HG03097 (cell line): ENCODE results near the gene CHAF1B.

ENCODE experiments used
- ATAC-seq: cut with Tn5 transposase; IDR thresholded peaks from one replicate; pipeline ENCODE4 v1.9.1; 2021; ENCODE audit not compliant: unreplicated experiment, low FRiP score

The CHAF1B gene

DNA sequence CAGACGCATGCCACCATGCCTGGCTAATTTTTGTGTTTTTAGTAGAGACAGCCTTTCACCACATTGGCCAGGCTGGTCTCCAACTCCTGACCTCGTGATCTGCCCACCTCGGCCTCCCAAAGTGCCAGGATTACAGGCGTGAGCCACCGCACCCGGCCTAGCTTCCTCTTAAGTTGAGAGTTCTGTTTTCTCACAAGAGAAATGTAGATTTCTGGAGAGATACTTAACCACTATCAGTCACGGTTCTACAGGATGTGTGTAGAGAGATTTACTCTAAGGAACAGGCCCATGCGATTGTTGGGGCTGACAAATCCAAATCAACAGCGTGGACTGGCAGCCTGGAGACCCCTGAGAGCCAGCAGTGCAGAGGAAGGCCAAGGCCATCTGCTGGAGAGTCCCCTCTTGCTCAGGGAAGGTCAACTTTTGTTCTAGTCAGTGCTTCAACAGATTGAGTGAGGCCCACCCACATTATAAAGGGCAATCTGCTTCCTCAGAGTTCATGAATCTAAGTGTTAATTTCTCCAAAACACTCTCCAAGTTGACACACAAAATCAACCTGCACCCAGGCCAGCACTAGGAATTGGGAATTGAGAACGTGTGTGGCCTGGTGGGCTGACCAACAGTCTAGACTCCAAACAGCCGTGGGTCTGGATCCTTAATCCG lies 38.7 kb downstream of the CHAF1B start:
- no peak for ATAC-seq

DNA sequence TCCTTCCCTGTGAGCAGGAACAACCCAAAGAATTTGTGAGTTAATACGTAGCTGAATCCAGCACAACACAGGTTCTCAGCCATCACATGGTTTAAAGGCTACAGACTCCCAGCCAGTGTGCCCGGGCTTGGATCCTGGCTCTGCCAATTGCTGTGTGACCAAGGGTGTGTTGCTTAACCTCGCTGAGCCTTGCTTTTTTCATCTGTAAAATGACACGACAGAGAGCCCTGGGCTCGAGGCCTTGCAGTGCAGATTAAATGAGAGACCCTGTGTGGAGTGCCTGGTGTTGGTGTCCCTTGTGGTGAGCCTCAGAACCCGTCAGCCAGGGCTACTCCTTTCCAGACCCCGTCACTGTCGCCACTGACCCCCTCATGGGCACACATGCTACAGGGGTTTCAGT lies 39.4 kb downstream of the CHAF1B start:
- no peak for ATAC-seq

DNA sequence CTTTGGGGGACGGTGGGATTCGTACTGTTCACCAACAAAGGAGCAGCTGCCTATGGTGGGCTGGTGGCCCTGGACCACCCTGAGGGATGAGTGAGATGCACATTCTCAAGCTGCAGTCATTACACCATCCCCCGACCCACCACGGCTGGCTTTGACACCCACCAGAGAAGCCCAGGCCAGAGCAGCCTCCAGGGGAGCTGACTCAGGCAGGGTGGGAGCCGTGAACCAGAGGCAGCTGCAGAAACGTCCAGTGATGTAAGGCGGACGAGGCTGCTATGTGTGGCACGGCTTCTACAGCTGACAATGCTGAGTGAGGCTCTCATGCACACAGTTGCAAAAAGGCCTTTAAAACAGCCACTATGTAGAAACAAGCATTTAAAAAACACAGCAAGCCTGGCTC lies 40.1 kb downstream of the CHAF1B start:
- no peak for ATAC-seq

DNA sequence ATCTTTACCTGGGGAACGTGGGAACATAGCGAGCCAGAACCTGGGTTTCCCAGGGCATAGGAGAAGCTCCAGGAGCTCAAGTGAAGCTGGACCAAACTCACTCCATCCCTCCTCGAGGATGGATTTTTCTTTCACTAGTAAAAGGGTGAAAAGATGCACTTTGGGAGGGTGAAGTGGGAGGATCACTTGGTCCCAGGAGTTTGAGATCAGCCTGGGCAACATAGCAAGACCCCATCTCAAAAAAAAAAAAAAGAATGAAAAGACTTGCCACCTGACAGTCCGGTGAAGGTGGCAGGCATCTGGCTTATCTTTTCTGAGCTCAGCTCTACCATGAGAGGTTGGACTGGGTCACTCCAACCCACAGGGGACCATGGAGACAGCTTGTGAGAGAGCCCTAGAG lies 42.3 kb downstream of the CHAF1B start:
- ATAC-seq: no peak

DNA sequence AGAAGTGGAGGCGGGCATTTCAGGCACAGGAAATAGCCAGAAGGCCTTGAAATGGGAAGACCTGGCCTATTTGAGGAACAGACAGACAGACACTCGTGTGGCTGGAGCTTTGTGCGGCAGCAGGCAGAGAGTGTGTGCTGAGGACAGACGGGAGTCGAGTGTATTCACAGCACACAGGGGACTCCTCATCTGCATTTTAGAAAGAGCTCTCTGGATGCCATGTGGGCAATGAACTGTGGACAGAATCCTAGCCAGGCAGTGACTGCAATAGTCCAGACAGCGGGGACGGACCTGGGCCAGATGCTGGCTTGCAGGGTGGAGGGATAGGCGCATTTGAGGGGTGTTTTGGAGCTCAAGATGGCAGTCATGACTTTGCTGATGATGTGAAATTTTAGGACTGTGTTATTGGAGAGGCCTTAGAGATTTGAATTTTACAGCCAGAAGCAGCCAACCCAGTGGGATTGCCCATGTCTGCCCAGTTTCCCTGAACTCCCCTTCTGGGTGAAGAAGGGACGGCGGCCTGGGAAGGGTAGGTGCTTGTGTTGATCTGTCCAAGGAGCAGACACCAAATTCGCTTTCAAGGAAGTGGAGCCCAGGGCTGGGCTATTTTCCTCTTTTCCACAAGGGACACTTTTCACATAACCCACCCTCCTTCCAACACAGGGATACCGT lies 43.7 kb downstream of the CHAF1B start:
- ATAC-seq: no peak

DNA sequence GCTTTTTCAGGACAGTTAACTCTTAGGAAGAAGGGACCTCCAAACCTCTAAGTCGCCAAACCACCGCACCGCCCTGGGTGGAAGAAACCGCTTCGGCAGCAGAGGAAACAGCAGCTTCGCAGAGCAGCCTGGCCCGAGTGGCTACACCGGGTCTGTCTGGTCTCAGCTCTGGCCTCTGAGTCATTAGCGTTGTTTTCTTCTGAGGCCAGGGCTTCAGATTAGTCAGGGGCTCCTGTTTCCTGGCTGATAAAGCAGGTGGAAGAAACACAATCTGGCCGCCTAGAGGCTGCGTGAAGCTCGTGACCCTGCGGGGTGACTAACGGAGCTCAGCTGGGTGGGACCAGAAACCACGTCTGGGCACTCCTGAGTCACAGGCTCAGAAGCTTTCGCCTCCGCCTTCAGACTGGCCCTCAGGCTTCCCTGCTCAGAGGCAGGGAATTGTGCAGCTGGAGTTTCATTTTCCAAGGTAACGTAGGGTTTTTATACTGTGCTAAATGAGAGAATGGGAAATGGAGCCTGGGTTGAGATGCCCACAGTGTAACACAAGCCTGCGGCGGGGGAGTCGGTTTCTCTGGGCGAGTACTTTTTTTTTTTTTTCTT lies 44.9 kb downstream of the CHAF1B start:
- ATAC-seq: peak; percentile 78

DNA sequence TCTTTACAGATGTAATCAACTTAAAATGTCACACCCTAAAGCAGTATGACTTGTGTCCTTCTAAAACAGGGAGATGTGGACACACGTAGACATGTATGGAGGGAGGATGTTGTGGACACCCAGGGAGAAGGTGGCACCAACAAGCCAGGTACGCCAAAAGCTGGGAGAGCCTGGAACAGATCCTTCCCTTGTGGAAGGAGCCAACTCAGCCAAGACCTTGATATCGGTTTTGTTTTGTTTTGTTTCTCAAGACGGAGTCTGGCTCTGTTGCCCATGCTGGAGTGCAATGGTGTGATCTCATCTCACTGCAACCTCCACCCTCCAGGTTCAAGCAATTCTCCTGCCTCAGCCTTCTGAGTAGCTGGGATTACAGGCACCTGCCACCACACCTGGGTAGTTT lies 45.6 kb downstream of the CHAF1B start:
- no peak for ATAC-seq

DNA sequence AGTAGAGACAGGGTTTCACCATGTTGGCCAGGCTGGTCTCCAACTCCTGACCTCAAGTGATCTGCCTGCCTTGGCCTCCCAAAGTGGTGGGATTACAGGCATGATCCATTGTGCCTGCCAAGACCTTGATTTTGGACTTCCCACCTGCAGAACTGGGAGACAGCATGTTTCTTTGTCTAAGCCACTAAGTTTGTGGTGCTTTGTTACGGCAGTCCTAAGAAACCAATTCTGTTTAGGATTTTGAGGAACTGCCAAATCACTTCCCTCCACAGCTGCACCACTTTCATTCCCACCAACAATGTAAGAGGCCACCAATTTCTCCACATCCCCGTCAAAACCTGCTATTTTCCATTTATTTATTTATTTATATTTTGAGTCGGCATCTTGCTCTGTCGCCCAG lies 46.1 kb downstream of the CHAF1B start:
- ATAC-seq: no peak

DNA sequence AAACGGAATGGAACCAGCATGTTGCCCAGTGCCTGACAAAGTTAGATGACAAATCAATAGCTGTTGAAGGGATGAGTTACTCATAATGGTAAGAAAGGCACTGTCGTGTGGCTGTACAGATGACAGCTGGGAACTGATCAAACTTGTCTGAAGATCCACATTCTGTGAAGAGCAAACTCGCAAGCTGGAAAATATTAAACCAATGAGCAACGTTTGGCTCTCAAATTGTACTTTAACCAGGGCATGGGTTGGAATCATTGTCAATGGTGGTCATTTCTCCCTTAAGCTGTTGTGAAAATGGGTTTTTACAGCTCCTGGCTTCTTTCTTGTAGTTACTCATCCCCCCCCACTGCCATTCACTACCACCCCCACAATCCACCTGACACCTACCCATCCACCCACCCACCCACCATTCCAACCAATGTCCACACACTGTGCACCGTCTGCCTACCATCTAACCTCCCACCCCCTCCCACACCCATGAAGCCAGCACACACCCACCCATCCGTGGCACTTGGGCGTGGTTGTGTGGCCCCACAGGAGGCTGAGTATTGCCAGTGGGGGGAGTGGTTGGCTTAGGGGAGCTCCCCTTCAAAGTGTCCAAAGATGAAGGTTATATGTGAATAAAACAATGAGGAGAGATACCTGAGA lies 48.0 kb downstream of the CHAF1B start:
- no peak for ATAC-seq

DNA sequence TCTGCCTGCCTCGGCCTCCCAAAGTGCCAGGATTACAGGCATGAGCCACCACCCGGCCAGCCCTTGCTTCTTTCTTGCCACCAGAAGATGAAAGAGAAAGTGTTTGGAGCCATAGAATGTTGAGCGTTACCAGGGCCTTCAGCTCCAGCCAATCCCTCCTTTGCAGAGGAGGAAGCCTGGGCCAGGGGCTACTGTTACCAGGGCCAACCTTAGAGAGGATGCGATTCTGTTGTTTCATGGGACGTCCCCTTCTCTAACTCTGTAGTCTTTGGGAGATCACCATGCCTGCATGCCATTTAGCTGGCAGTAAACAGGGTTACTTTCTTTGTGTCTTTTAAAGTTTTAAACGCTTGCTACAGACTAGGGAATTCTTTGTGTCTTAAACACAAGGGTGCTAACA lies 49.0 kb downstream of the CHAF1B start:
- ATAC-seq: no peak

DNA sequence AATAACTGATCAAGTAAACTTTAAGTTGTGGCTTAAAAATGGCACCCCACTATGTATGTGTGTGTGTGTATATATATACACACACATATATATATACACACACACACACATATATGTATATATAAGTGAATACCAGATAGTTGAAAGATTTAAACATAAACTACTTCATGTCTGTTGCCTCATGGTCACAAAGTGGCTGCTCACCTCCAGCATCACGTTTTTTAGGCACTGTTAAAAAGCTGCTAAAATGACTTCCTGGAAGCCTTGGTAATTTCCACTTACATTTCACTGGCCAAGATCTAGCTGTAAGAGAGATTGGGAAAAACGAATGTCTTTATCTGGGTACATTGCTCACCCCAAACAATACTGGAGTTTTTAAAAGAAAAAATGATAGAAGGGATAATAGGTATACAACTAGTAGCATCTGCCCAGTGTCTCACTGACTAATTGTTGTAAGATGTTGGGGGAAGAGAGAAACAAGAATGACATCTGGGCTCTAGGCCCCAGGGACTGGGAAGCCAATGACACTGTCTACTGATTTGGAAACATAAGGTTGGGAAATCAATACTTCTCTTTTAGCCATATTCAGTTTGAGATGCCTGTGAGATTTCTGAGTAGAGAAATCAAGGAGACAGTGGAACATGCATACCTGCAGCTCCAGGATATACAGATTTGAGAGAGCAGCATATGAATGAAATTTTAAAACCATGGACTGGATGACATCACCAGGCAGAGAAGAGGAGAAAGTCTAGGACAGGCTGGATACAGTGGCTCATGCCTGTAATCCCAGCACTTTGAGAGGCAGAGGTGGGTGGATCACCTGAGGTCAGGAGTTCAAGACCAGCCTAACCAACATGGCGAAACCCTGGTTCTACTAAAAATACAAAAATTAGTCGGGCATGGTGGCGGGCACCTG lies 51.9 kb downstream of the CHAF1B start:
- no peak for ATAC-seq

DNA sequence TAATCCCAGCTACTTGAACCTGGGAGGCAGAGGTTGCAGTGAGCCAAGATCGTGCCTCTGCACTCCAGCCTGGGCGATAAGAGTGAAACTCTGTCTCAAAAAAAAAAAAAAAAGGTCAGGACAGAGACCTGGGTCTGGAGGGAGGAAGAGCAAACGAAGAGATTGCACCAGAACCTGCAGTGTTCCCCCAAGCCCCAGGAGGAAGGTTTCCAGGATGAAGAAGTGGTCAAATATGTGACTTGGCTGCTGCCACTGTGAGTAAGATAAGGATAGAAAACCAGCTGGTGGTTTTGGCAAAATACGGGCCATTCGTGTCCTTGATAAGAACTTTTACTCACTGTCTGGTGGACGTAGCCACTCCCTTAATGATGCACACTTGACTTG lies 52.5 kb downstream of the CHAF1B start:
- ATAC-seq: no peak

DNA sequence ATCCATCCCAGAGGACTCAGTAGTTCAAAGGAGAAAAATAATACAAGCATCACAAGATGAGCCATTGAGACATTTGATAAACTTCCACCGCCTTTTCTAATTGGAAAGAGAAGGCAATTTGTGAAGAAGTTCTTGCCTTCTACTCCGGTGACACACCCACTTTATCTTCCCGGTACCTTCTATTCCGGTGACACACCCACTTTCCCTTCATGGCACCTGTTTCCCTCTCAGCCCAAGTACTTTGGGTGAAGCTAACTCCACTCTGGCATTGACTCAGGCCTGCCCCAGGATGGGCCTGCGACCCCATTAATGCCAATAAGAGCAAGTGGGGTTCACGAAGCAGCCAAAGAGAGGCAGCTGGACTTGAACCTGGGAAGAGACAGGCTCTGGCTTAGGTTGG lies 56.5 kb downstream of the CHAF1B start:
- ATAC-seq: no peak

DNA sequence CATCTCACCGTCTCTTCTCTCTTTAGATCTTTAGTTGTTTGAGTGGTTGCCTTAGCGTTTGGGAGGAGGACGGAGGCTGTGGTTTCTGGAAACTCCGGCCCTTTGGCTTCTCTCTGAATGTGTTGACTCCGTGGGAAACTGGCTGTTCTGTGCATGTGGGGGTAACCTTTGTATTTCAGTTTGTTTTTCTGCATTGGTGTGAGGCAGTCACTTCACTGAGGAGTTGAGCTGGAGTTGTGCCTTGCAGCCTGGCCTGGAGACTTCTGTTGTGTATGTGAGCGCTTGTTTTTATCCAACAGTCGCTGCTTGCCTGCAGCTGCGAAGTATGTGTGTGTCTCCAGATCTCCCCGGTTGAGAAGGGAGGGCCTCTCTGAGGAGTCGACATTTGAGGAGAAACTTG lies 61.1 kb downstream of the CHAF1B start:
- no peak for ATAC-seq

DNA sequence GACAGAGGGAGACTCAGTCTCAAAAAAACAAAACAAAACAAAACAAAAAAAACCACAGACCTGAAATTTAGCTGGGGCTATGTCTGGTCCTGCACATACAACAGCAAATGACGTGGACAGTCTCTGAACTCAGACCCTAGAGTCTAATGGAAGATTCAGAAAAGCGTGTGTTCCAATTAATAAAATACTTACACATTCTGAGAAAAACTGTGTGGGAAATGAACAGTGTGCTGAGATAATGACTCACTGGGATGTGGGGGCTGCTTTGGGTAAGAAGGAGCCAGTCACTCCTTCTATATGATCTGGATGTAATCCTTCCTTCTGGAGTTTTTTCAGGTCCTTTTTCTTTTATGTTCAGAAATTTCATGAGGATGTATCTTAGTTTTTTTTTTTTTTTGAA lies 65.3 kb downstream of the CHAF1B start:
- no peak for ATAC-seq

DNA sequence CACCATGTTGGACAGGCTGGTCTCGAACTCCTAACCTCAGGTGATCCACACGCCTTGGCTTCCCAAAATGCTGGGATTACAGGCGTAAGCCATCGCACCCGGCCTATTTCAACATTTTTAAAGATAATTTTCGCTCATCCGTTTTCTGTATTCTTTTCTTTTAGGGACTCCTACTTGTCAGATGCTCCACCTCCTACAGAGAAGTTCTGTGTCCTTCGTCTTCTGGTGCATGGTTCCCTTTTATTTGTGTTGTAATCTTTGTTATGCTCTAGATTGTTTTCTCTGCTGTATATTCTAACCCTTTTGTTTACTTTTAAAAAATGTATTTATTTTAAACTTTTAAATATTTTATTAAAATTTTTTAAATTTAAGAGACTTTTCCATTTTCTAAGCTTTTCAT lies 66.3 kb downstream of the CHAF1B start:
- ATAC-seq: no peak

DNA sequence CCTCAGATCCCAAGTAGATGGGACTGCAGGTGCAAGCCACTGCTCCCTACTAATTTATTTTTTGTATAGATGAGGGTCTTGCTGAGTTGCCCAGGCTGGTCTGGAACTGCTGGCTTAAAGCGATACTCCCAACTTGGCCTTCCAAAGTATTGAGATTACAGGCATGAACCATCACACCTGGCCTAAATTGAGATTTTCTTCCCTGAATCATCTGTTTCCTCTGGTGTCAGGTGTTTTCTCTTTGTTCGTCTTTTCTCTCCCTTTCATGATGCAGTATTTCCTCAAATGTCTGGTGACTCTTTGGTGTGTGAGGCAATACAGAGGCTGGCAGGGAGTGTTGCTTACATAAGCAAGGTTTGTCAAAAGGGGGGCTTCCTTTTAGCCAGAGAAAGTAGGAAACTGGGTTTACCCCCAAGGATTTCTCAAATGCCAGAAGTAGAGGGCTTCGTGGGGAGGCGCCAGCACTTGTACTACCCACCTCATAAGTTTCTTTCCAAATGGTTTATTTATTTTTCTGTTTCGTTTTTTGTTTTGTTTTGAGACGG lies 67.2 kb downstream of the CHAF1B start:
- no peak for ATAC-seq

DNA sequence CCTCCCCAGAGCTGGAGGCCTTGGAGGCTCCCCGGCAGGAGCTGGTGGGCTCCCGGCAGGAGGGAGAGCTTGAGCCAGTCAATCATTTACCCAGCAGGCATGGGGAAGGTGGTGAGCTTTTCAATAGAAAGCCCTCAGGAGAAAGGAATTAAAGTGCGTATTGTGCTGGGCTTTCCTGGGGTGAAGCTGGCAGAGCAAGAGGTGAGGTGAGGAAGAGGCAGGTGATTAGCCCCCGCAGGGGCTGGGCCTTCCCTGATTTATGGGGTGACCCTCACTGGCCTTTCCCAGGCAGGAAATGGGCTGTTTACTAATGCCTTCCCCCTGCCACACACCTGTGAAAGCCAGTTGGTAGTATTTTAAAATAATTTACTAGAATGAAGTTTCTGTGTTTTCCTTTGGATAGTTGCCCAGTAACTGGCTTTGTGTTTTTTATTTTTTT lies 68.9 kb downstream of the CHAF1B start:
- ATAC-seq: no peak

DNA sequence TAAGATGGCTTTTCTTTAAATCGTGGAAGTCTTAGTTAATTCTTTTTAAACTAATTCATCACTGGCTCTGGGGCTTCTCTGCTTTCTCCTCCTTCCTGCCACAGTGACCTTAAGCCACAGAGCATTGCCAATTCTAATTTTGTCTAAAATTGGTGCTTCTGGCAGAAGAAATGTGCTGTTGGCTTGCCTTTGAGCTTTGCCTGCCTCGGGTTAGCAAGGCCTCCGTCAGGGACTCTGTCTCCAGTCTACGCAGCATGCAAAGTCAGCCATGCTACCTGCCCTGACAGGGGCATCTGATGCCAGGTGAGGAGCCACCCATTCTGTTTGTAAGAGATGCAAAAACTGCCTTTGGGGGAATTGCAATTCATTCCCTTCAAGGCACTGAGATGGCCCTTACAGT lies 69.5 kb downstream of the CHAF1B start:
- ATAC-seq: no peak

DNA sequence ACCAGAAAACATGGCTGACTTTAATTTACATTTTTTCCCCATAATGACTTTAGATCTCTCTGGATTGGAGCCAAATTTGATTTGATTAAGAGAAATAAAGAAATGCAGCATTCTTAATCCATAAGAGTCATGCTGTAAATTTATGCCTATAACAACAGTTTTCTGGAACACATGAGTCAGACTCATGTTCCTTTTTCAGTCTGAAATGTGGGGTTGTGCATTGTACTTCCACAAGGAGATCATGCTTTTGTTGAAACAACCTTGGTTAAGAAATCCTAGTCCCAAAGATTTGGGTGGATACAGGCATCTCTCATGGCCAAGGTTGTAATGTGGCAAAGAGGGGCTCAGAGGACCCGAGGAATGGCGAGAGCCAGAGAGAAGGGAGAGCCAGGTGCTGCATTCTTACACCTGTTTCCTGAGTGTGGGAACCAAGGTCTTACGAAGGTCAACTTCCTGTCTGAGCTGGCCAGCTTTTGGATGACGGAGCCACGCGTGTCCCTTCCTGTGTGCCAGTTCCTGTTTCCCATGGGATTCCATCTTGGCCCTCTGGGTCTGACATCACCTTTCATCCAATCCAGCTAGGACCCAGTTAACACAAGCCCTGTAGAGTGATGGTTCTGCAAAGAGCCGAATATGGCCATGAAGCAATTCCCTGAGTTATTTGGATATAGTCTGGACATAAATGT lies 71.7 kb downstream of the CHAF1B start:
- ATAC-seq: no peak
